MM.1S (cell line): Measurements from ENCODE around the gene ISLR.

Experiments
- EZH2 ChIP-seq: fragments of 300-600 bp; sonication (generic); optimal IDR thresholded peaks from 2 replicates; pipeline ENCODE3; 2017; ENCODE audit warnings: low read depth, mild to moderate bottlenecking, antibody characterized with exemption, low read length, mixed read lengths
- TF ChIP-seq, protein P1 (sequence below): fragments of 300-600 bp; sonication (generic); IDR thresholded peaks from 2 replicates; pipeline ENCODE4 v1.5.1; 2016; ENCODE audit warnings: antibody characterized with exemption, low read length, mixed read lengths

DNA sequence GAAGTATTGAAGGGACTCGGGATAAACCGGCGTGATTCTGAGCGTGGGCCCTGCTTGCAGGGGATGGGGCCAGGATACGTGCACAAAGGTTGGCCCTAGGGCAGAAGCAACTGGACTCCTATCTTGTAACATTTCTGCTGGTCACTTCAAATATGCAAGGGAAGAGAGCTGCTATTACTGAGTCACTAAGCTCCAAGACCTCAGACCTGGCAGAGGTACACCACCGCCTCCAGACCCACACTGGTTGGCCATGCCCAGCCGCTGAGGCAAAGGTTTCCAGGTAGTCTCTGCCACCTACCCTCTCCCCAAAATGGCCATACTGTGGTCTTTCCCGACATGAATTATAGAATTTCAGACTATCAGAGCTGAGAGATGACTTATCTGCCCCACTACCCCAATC, 42.4 kb downstream of the ISLR start:
- TF ChIP-seq, protein P1, sequence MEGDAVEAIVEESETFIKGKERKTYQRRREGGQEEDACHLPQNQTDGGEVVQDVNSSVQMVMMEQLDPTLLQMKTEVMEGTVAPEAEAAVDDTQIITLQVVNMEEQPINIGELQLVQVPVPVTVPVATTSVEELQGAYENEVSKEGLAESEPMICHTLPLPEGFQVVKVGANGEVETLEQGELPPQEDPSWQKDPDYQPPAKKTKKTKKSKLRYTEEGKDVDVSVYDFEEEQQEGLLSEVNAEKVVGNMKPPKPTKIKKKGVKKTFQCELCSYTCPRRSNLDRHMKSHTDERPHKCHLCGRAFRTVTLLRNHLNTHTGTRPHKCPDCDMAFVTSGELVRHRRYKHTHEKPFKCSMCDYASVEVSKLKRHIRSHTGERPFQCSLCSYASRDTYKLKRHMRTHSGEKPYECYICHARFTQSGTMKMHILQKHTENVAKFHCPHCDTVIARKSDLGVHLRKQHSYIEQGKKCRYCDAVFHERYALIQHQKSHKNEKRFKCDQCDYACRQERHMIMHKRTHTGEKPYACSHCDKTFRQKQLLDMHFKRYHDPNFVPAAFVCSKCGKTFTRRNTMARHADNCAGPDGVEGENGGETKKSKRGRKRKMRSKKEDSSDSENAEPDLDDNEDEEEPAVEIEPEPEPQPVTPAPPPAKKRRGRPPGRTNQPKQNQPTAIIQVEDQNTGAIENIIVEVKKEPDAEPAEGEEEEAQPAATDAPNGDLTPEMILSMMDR = no peak
- no peak for TF ChIP-seq EZH2
